KOPT-K1 (cell line): Measurements from ENCODE around the gene ETV6.

Experiments used
- H3K27ac ChIP-seq: fragments of 200-600 bp; sonication (generic); 2 replicates; pipeline ENCODE4 v1.5.1; 2016; ENCODE audit warnings: antibody characterized with exemption, mild to moderate bottlenecking, low read depth, low read length; ENCODE audit not compliant: poor library complexity, severe bottlenecking
- H3K36me3 ChIP-seq: fragments of 200-600 bp; sonication (generic); 2 replicates; pipeline ENCODE4 v1.5.1; 2017; ENCODE audit warnings: antibody characterized with exemption, mild to moderate bottlenecking, low read length, moderate library complexity; ENCODE audit not compliant: insufficient read depth
- H3K9me3 ChIP-seq: fragments of 200-600 bp; sonication (generic); 2 replicates; pipeline ENCODE4 v1.5.1; 2017; ENCODE audit warnings: antibody characterized with exemption, low read length, mild to moderate bottlenecking; ENCODE audit not compliant: insufficient read depth, poor library complexity, severe bottlenecking

The ETV6 gene

GRCh38 chr12:11688379-11688778, 38.9 kb downstream of the ETV6 start:
- Histone ChIP-seq H3K27ac (no peak overlapping the region), H3K36me3 (no peaks in the 10 kb centered on the region), H3K9me3 (no peaks in the 10 kb centered on the region)

GRCh38 chr12:11688831-11689230, 39.4 kb downstream of the ETV6 start:
- Histone ChIP-seq H3K27ac (no peak overlapping the region), H3K9me3 (no peaks in the 10 kb centered on the region), H3K36me3 (no peaks in the 10 kb centered on the region)

GRCh38 chr12:11689591-11690186, 40.2 kb downstream of the ETV6 start:
- Histone ChIP-seq H3K9me3 (no peaks in the 10 kb centered on the region), H3K27ac (no peak overlapping the region), H3K36me3 (no peaks in the 10 kb centered on the region)

DNA sequence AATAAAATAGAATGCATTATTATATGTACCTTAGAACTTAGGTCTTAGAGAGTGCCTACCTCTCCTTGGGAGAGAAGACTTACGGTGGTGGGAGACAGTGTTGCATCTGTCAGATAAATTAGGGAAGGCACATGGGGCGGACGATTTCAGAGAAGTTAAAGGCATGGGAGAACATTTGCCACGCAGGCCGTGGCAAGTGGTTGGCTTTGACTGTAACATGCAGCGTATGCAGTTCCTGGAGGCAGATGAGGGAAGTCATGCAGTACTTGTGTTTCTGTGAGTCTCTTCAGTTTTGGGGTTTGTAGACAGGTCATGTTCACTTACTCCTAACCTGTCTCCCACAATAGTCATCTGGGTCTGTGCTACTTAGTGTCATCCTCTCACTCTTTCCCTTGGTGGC, 43.6 kb downstream of the ETV6 start:
- Histone ChIP-seq H3K36me3 (0 out of 2 replicates have a peak, but pooled peaks cover 3% of the 10 kb centered on the region), H3K27ac (no peak overlapping the region), H3K9me3 (no peaks in the 10 kb centered on the region)

DNA sequence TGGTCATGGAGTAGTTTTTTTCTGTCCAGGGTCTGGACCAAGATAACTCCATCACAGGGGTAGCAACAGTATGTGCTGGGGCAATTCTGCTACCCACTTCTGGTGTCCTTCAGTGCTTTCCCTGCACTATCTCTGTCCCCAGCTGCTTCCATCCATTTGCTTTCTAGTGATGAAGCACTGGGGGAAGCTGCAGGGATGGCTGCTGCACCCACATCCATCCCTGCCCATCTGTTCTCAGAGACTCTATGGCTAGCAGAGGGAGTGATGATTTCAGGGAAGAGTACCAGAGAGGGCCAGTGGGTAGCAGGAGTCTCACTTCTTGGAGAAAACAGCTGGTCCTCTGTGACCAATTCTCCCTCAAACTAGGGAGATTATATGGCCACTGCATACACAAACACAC, 44.1 kb downstream of the ETV6 start:
- Histone ChIP-seq H3K27ac (no peak overlapping the region), H3K36me3 (0 out of 2 replicates have a peak, but pooled peaks cover 3% of the 10 kb centered on the region), H3K9me3 (no peaks in the 10 kb centered on the region)

DNA sequence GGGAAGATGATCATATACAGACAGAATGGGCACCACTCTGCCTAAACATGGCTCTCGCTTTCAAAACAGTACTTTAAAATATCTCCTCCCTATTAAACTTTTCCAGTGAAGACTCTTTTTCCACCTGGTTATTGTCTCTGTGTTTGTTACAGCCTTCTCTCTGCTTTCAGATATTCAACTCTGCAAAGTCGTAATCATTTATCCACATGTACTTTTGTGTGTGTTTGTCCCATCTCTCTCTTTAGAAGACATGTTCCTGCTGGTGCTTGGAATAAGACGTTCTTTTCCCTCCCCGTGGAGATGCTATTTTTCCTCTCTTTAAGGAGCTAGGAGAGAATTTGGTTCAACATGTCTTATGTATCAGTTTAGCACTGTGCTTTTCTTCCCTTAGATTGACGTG, 45.1 kb downstream of the ETV6 start:
- no peak overlapping the region for H3K27ac ChIP-seq
- 0 out of 2 replicates have a peak, but pooled peaks cover 3% of the 10 kb centered on the region for H3K36me3 ChIP-seq
- no peaks in the 10 kb centered on the region for H3K9me3 ChIP-seq

GRCh38 chr12:11695321-11695720, 45.8 kb downstream of the ETV6 start:
- Histone ChIP-seq H3K36me3 (0 out of 2 replicates have a peak, but pooled peaks cover 3% of the 10 kb centered on the region), H3K9me3 (no peaks in the 10 kb centered on the region), H3K27ac (no peak overlapping the region)

- H3K9me3 ChIP-seq: no peaks in the 10 kb centered on the region
- no peak overlapping the region for H3K27ac ChIP-seq
- 0 out of 2 replicates have a peak, but pooled peaks cover 3% of the 10 kb centered on the region for H3K36me3 ChIP-seq
Observed at GRCh38 chr12:11696084-11696483, 46.6 kb downstream of the ETV6 start.

DNA sequence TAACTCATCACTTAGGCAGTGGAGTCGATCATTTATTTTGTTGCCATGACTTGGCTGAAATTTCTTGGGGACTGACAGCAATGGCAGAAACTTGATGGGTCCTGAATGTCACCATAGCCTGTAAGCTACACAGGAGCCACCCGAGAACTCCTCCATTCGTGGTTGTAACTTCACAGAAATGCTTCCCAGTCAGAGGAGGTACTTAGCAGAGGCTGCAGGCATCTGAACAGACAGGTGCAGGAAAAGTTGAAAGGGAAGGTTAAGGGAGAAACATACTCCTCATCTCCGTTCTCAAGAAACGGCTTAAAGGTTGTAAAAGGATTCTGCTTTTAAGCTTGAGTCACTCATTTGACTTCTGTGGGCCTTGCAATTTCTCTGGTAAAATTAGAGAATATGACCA, 47.7 kb downstream of the ETV6 start:
- Histone ChIP-seq H3K27ac (no peak overlapping the region), H3K36me3 (0 out of 2 replicates have a peak, but pooled peaks cover 3% of the 10 kb centered on the region), H3K9me3 (no peaks in the 10 kb centered on the region)

GRCh38 chr12:11697670-11698387, 48.4 kb downstream of the ETV6 start:
- no peaks in the 10 kb centered on the region for H3K9me3 ChIP-seq
- 0 out of 2 replicates have a peak, but pooled peaks cover 3% of the 10 kb centered on the region for H3K36me3 ChIP-seq
- no peak overlapping the region for H3K27ac ChIP-seq

DNA sequence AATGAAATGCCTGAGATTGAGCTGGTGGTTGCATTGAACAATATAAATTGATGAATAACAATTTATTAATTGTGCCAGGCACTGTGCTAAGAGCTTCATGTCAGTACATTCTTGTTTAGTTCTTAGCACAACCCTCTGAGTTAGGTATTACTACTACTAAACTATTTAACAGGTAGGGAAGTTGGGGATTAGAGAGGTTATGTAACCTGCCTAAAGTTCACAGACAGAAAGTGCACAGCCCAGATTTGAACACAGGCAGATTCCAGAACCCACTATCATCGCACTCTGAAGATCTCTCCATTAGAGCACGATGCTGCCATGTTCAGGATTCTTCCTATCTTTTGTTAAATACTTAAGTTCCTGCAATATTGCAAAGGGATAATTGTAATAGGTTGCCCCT, 49.3 kb downstream of the ETV6 start:
- H3K27ac ChIP-seq: no peak overlapping the region
- no peaks in the 10 kb centered on the region for H3K9me3 ChIP-seq
- H3K36me3 ChIP-seq: 0 out of 2 replicates have a peak, but pooled peaks cover 3% of the 10 kb centered on the region

- Histone ChIP-seq H3K9me3 (no peaks in the 10 kb centered on the region), H3K36me3 (no peaks in the 10 kb centered on the region), H3K27ac (no peak overlapping the region)
Observed at GRCh38 chr12:11701433-11701832, 52.0 kb downstream of the ETV6 start.

DNA sequence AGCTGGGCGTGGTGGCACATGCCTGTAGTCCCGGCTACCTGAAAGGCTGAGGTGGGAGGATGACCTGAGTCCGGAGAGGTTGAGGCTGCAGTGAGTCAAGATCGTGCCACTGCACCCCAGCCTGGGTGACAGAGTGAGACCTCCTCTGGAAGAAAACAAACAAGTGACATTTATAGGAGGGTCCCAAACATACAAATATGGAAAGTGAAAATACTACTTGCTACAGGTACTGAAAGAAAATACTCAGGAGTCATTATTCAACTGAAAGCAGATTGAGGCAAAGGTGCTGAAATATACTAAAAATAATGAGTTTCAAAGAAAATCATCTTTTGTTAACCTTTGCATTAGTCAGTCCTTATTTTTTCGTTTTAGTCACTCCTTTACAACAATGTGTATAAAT, 53.5 kb downstream of the ETV6 start:
- Histone ChIP-seq H3K9me3 (no peaks in the 10 kb centered on the region), H3K27ac (no peak overlapping the region), H3K36me3 (no peaks in the 10 kb centered on the region)

DNA sequence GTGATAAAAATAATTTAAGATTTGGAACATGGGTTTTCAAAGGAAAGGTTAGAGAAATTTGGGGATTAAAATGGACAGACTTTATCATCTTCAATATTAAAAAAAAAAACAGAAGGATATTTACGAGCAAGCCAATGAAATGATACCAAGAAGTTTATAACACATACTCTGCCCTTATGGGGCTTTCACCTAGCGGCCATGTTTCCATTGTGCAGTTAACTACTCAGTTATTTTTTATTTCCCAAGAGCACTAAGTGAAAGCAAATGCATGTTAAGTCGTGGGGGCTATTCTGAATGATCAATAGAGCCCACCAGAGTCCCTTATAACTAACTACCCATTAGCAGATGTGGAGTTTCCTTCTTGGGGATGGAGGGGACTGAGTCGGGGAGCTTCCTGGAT, 53.9 kb downstream of the ETV6 start:
- H3K36me3 ChIP-seq: no peaks in the 10 kb centered on the region
- no peak overlapping the region for H3K27ac ChIP-seq
- H3K9me3 ChIP-seq: no peaks in the 10 kb centered on the region

GRCh38 chr12:11704089-11704488, 54.6 kb downstream of the ETV6 start:
- H3K9me3 ChIP-seq: no peaks in the 10 kb centered on the region
- H3K36me3 ChIP-seq: no peaks in the 10 kb centered on the region
- H3K27ac ChIP-seq: no peak overlapping the region

DNA sequence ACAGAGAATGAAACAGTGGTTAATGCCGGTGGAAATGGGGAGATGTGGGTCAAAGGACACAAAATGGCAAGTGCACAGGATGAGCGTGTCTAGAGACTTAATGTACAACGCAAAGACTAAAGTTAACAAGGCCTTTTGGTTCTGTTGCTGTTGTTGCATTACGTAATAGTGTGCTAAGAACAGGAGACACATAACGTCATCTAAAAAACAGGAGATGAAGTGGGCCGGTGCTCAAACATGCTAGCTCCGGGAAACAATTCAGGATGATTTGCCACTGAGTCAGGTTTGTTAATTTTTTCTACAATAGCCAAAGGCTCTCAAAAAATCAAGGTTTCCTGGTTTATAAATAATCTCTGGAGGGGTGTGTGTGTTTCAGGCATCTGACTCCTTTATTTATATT, 55.5 kb downstream of the ETV6 start:
- Histone ChIP-seq H3K9me3 (no peaks in the 10 kb centered on the region), H3K27ac (no peak overlapping the region)

More for the DNA sequence above, 55.5 kb downstream of the ETV6 start:
- H3K36me3 ChIP-seq: no peaks in the 10 kb centered on the region
